ENCODE data around the gene ERC2.

ERC2 gene

GRCh38 chr3:55704521-55704920 is 763.7 kb downstream of the ERC2 start:
- Histone ChIP-seq H3K4me3 (ENCODE audit: low read depth in 1 of 2, low read length in 2 of 2) (no peak overlapping the region), H3K9me3 (ENCODE audit: control insufficient read depth in 1 of 2, low read length in 2 of 2) (no peaks in the 10 kb centered on the region), H3K4me1 (ENCODE audit: control insufficient read depth in 1 of 2, insufficient read depth in 2 of 2, low read length in 2 of 2) (no peaks in the 10 kb centered on the region), H3K9ac (ENCODE audit: low read depth in 1 of 2, low read length in 2 of 2) (no peak overlapping the region), H3K36me3 (ENCODE audit: control insufficient read depth in 1 of 2, insufficient read depth in 2 of 2, low read length in 2 of 2) (no peaks in the 10 kb centered on the region), H3K27me3 (ENCODE audit: control insufficient read depth in 1 of 2, insufficient read depth in 2 of 2, low read length in 2 of 2) (no peaks in the 10 kb centered on the region), H3K27ac (ENCODE audit: low read depth, low read length) (no peak overlapping the region)

GRCh38 chr3:55702822-55703221 is 765.4 kb downstream of the ERC2 start:
- H3K27ac ChIP-seq (ENCODE audit: low read depth, low read length) = no peak overlapping the region
- H3K36me3 ChIP-seq (ENCODE audit: control insufficient read depth in 1 of 2, insufficient read depth in 2 of 2, low read length in 2 of 2) = no peaks in the 10 kb centered on the region
- no peak overlapping the region for H3K4me3 ChIP-seq (ENCODE audit: low read depth in 1 of 2, low read length in 2 of 2)
- H3K27me3 ChIP-seq (ENCODE audit: control insufficient read depth in 1 of 2, insufficient read depth in 2 of 2, low read length in 2 of 2) = no peaks in the 10 kb centered on the region
- H3K4me1 ChIP-seq (ENCODE audit: control insufficient read depth in 1 of 2, insufficient read depth in 2 of 2, low read length in 2 of 2) = no peaks in the 10 kb centered on the region
- H3K9me3 ChIP-seq (ENCODE audit: control insufficient read depth in 1 of 2, low read length in 2 of 2) = no peaks in the 10 kb centered on the region
- H3K9ac ChIP-seq (ENCODE audit: low read depth in 1 of 2, low read length in 2 of 2) = no peak overlapping the region

- H3K27ac ChIP-seq (ENCODE audit: low read depth, low read length) = no peak overlapping the region
- no peak overlapping the region for H3K9ac ChIP-seq (ENCODE audit: low read depth in 1 of 2, low read length in 2 of 2)
- H3K36me3 ChIP-seq (ENCODE audit: control insufficient read depth in 1 of 2, insufficient read depth in 2 of 2, low read length in 2 of 2) = no peaks in the 10 kb centered on the region
- no peak overlapping the region for H3K4me3 ChIP-seq (ENCODE audit: low read depth in 1 of 2, low read length in 2 of 2)
- no peaks in the 10 kb centered on the region for H3K27me3 ChIP-seq (ENCODE audit: control insufficient read depth in 1 of 2, insufficient read depth in 2 of 2, low read length in 2 of 2)
- no peaks in the 10 kb centered on the region for H3K9me3 ChIP-seq (ENCODE audit: control insufficient read depth in 1 of 2, low read length in 2 of 2)
- H3K4me1 ChIP-seq (ENCODE audit: control insufficient read depth in 1 of 2, insufficient read depth in 2 of 2, low read length in 2 of 2) = no peaks in the 10 kb centered on the region
Observed at GRCh38 chr3:55701997-55702396, 766.3 kb downstream of the ERC2 start.

GRCh38 chr3:55698831-55699230 is 769.4 kb downstream of the ERC2 start:
- no peaks in the 10 kb centered on the region for H3K4me1 ChIP-seq (ENCODE audit: control insufficient read depth in 1 of 2, insufficient read depth in 2 of 2, low read length in 2 of 2)
- H3K4me3 ChIP-seq (ENCODE audit: low read depth in 1 of 2, low read length in 2 of 2) = no peak overlapping the region
- no peaks in the 10 kb centered on the region for H3K9me3 ChIP-seq (ENCODE audit: control insufficient read depth in 1 of 2, low read length in 2 of 2)
- H3K27me3 ChIP-seq (ENCODE audit: control insufficient read depth in 1 of 2, insufficient read depth in 2 of 2, low read length in 2 of 2) = no peaks in the 10 kb centered on the region
- no peak overlapping the region for H3K27ac ChIP-seq (ENCODE audit: low read depth, low read length)
- no peak overlapping the region for H3K9ac ChIP-seq (ENCODE audit: low read depth in 1 of 2, low read length in 2 of 2)
- no peaks in the 10 kb centered on the region for H3K36me3 ChIP-seq (ENCODE audit: control insufficient read depth in 1 of 2, insufficient read depth in 2 of 2, low read length in 2 of 2)

- Histone ChIP-seq H3K9ac (ENCODE audit: low read depth in 1 of 2, low read length in 2 of 2) (no peak overlapping the region), H3K4me1 (ENCODE audit: control insufficient read depth in 1 of 2, insufficient read depth in 2 of 2, low read length in 2 of 2) (no peaks in the 10 kb centered on the region), H3K4me3 (ENCODE audit: low read depth in 1 of 2, low read length in 2 of 2) (no peak overlapping the region), H3K27ac (ENCODE audit: low read depth, low read length) (no peak overlapping the region), H3K9me3 (ENCODE audit: control insufficient read depth in 1 of 2, low read length in 2 of 2) (no peaks in the 10 kb centered on the region), H3K27me3 (ENCODE audit: control insufficient read depth in 1 of 2, insufficient read depth in 2 of 2, low read length in 2 of 2) (no peaks in the 10 kb centered on the region), H3K36me3 (ENCODE audit: control insufficient read depth in 1 of 2, insufficient read depth in 2 of 2, low read length in 2 of 2) (no peaks in the 10 kb centered on the region)
Observed at GRCh38 chr3:55697177-55697865, 770.9 kb downstream of the ERC2 start.

- Histone ChIP-seq H3K9me3 (ENCODE audit: control insufficient read depth in 1 of 2, low read length in 2 of 2) (no peaks in the 10 kb centered on the region), H3K9ac (ENCODE audit: low read depth in 1 of 2, low read length in 2 of 2) (no peak overlapping the region), H3K4me1 (ENCODE audit: control insufficient read depth in 1 of 2, insufficient read depth in 2 of 2, low read length in 2 of 2) (no peaks in the 10 kb centered on the region), H3K27me3 (ENCODE audit: control insufficient read depth in 1 of 2, insufficient read depth in 2 of 2, low read length in 2 of 2) (peaks cover 0 to 4% of the 10 kb centered on the region in 2 donors), H3K36me3 (ENCODE audit: control insufficient read depth in 1 of 2, insufficient read depth in 2 of 2, low read length in 2 of 2) (no peaks in the 10 kb centered on the region), H3K4me3 (ENCODE audit: low read depth in 1 of 2, low read length in 2 of 2) (no peak overlapping the region), H3K27ac (ENCODE audit: low read depth, low read length) (no peak overlapping the region)
Observed at GRCh38 chr3:55692957-55693558, 775.2 kb downstream of the ERC2 start.

GRCh38 chr3:55692295-55692956 is 775.8 kb downstream of the ERC2 start:
- Histone ChIP-seq H3K9ac (ENCODE audit: low read depth in 1 of 2, low read length in 2 of 2) (no peak overlapping the region), H3K4me1 (ENCODE audit: control insufficient read depth in 1 of 2, insufficient read depth in 2 of 2, low read length in 2 of 2) (no peaks in the 10 kb centered on the region), H3K36me3 (ENCODE audit: control insufficient read depth in 1 of 2, insufficient read depth in 2 of 2, low read length in 2 of 2) (no peaks in the 10 kb centered on the region), H3K9me3 (ENCODE audit: control insufficient read depth in 1 of 2, low read length in 2 of 2) (no peaks in the 10 kb centered on the region), H3K4me3 (ENCODE audit: low read depth in 1 of 2, low read length in 2 of 2) (no peak overlapping the region), H3K27ac (ENCODE audit: low read depth, low read length) (no peak overlapping the region), H3K27me3 (ENCODE audit: control insufficient read depth in 1 of 2, insufficient read depth in 2 of 2, low read length in 2 of 2) (peaks cover 0 to 4% of the 10 kb centered on the region in 2 donors)

- no peaks in the 10 kb centered on the region for H3K9me3 ChIP-seq (ENCODE audit: control insufficient read depth in 1 of 2, low read length in 2 of 2)
- no peak overlapping the region for H3K27ac ChIP-seq (ENCODE audit: low read depth, low read length)
- no peak overlapping the region for H3K4me3 ChIP-seq (ENCODE audit: low read depth in 1 of 2, low read length in 2 of 2)
- no peaks in the 10 kb centered on the region for H3K4me1 ChIP-seq (ENCODE audit: control insufficient read depth in 1 of 2, insufficient read depth in 2 of 2, low read length in 2 of 2)
- no peaks in the 10 kb centered on the region for H3K36me3 ChIP-seq (ENCODE audit: control insufficient read depth in 1 of 2, insufficient read depth in 2 of 2, low read length in 2 of 2)
- H3K9ac ChIP-seq (ENCODE audit: low read depth in 1 of 2, low read length in 2 of 2) = no peak overlapping the region
- peaks cover 0 to 4% of the 10 kb centered on the region in 2 donors for H3K27me3 ChIP-seq (ENCODE audit: control insufficient read depth in 1 of 2, insufficient read depth in 2 of 2, low read length in 2 of 2)
Observed at GRCh38 chr3:55691141-55691540, 777.1 kb downstream of the ERC2 start.

GRCh38 chr3:55690726-55691125 is 777.5 kb downstream of the ERC2 start:
- H3K36me3 ChIP-seq (ENCODE audit: control insufficient read depth in 1 of 2, insufficient read depth in 2 of 2, low read length in 2 of 2) = no peaks in the 10 kb centered on the region
- no peak overlapping the region for H3K27ac ChIP-seq (ENCODE audit: low read depth, low read length)
- H3K9me3 ChIP-seq (ENCODE audit: control insufficient read depth in 1 of 2, low read length in 2 of 2) = no peaks in the 10 kb centered on the region
- no peaks in the 10 kb centered on the region for H3K4me1 ChIP-seq (ENCODE audit: control insufficient read depth in 1 of 2, insufficient read depth in 2 of 2, low read length in 2 of 2)
- H3K9ac ChIP-seq (ENCODE audit: low read depth in 1 of 2, low read length in 2 of 2) = no peak overlapping the region
- H3K27me3 ChIP-seq (ENCODE audit: control insufficient read depth in 1 of 2, insufficient read depth in 2 of 2, low read length in 2 of 2) = peaks cover 0 to 4% of the 10 kb centered on the region in 2 donors
- H3K4me3 ChIP-seq (ENCODE audit: low read depth in 1 of 2, low read length in 2 of 2) = no peak overlapping the region

GRCh38 chr3:55690177-55690576 is 778.1 kb downstream of the ERC2 start:
- Histone ChIP-seq H3K9ac (ENCODE audit: low read depth in 1 of 2, low read length in 2 of 2) (no peak overlapping the region), H3K27me3 (ENCODE audit: control insufficient read depth in 1 of 2, insufficient read depth in 2 of 2, low read length in 2 of 2) (peaks cover 0 to 4% of the 10 kb centered on the region in 2 donors), H3K27ac (ENCODE audit: low read depth, low read length) (no peak overlapping the region), H3K4me3 (ENCODE audit: low read depth in 1 of 2, low read length in 2 of 2) (no peak overlapping the region), H3K9me3 (ENCODE audit: control insufficient read depth in 1 of 2, low read length in 2 of 2) (no peaks in the 10 kb centered on the region), H3K4me1 (ENCODE audit: control insufficient read depth in 1 of 2, insufficient read depth in 2 of 2, low read length in 2 of 2) (no peaks in the 10 kb centered on the region), H3K36me3 (ENCODE audit: control insufficient read depth in 1 of 2, insufficient read depth in 2 of 2, low read length in 2 of 2) (no peaks in the 10 kb centered on the region)
